ENCODE measurements around the gene ARHGAP5.

The ARHGAP5 gene

DNA sequence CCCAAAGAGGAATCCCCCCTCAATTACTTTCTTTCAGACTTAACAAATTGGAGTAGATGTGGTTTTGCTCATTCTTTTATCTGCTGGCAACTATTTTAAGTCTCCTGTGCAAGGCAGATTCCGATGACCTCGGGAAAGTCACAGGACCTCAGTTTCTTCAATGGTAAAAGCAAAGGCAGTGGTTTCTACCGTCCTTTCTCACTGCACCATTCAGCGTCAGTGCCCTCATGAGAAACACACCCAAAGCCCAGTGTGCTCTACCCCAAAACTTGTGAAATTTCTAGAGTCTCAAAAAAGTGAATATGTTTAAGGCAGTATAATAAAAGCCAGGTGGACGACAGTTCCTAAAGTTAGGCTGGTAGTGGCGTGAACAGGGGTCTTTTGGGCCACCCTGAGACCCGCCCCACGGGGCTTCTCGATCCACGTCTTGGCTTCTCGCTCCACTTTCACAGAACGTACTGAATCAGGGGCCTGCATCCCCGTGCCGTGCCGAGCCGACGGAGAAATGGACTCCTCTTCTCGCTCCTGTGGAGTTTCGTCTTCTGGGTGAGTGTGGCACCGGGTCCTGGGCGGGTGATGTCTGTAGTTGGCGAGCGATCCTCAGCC lies 1.3 kb upstream of the ARHGAP5 start:
- no peak for DNase-seq

DNA sequence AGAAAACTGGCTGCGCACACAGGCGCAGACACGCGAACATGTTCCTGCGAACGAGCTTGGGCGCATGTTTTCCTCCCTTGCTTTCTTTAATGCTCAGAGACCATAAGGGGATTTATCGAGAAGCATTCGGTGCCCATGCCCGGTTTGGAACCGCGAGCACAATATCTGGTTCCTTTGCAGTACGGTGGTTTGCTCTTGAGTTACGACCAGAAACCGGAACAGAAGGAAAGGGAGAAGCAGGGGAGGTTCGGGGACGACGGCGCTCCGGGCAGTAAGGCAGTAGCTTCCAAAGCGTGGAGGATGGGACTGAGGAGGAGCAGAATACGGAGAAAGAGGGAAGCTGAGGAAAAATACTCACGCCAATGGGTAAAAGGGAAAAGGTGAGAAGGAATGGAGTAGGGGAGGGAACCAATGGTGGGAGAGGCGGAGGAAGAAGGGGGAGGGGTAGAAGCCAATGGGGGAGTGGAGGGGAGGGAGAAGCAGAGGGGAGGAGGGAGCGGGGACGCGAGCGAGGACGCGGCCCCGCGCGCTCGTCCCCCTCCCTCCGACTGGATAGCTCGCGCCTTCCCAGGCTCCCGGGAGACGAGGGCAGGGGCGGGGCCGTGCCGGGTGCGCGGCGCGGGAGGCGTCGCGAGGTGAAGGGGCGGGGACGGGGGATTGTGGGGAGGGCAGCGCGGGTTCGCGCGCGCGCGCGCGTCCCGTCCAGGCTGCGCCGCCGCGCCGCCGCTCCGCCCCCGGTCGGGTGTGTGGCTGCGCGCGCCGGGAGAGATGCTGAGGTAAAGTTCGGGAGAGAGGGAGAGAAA lies 625 bp upstream of the ARHGAP5 start:
- peak; percentile 88 for DNase-seq

DNA sequence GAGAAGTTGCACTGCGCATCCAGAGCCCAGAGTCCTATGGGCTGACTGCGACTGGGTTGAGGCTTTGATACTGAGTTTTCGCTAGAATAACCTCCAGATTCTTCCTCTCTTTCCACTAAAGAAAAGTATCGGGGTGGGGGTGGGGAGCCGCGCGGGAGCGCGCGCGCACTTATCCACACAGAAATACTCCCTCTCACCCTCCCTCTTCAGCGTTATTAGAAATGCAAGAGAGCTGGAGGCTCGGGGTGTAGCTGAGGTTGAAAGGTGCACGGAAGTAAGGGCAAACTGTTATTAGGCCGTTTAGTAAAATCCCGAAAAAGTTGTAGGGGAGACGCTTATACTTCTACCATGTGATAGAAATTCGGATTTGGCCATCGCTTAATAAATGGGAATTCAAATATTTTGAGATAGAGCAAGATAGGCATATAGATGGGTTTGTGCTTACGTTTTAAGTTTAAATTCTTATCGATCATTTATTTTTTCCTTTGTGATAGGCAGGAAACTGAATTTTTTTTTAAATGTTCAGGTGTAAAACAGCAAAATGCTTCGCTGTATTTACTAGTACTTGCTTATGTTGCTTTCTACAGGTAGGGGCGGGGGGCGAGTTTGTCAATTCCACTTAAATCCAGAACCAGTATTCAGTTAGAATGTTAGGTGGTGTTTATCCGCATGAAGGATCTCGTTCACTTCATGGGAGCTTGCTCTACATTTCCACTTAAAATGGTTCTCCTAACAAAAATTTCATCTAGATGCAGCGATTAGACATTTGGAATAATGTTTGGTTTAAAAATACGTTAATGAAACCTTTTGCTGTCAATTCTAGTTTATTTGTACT lies 1.1 kb downstream of the ARHGAP5 start:
- DNase-seq: peak; percentile 55

GRCh38 chr14:32078858-32079216 lies 1.7 kb downstream of the ARHGAP5 start:
- peak; percentile 17 for DNase-seq

GRCh38 chr14:32079264-32079663 lies 2.2 kb downstream of the ARHGAP5 start:
- DNase-seq: no peak

- no peak for DNase-seq
Observed at GRCh38 chr14:32080001-32080510, 3.0 kb downstream of the ARHGAP5 start.

DNA sequence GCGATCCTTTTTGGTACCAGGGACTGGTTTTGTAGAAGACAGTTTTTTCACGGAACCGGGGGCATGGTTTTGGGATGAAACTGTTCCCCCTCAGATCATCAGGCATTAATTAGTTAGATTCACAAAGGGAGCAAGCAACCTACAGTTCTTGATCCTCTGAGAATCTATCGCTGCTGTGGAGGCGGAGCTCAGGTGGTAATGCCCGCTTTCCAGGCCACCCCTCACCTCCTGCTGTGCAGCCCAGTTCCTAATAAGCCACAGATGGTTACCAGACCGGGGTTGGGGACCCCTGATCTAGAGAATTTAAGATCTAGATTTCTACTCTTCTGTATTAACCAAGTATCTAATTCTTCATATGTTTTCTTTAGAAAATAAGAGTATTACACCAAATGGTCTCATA lies 4.8 kb downstream of the ARHGAP5 start:
- DNase-seq: no peak

DNA sequence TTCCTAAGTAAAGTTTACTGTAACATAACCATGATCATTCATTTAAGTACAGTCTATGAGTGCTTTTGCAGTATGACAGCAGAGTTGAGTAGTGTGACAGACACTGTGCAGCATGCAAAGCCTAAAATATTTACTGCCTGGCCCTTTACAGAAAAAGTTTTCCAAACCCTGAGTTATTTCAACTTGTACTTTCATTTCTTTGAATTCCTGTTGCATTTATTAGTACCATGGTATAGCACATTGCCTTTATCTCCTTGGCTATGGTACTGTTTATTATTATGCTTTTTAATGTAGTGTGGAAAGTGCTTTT lies 6.2 kb downstream of the ARHGAP5 start:
- DNase-seq: no peak

GRCh38 chr14:32083789-32084188 lies 6.7 kb downstream of the ARHGAP5 start:
- no peak for DNase-seq

GRCh38 chr14:32085182-32085844 lies 8.2 kb downstream of the ARHGAP5 start:
- DNase-seq: no peak

DNA sequence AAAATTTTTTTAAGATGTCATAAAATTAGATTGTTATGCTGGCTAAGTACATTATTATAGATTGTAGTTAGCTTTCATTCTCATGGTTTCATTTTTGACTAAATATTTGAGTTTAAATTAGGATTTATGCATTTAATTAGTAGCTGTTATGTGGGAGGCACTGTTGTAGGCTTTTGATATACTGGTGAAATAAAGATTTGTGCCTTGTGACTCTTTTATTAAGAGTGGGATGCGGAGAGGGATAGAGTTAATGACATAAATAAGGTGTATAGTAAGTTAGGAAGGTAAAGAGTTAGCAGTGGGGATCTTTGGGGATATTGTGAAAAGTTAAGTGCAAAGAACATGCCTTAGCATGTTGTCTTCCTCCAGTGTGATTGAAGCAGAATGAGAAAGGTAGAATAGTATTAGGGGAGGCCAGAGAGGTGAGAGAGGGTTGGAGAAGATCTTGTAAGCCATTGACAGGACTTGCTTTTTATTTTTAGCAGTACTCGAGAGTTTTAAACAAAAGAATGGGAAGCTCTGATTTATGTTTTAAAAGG lies 8.8 kb downstream of the ARHGAP5 start:
- no peak for DNase-seq

DNA sequence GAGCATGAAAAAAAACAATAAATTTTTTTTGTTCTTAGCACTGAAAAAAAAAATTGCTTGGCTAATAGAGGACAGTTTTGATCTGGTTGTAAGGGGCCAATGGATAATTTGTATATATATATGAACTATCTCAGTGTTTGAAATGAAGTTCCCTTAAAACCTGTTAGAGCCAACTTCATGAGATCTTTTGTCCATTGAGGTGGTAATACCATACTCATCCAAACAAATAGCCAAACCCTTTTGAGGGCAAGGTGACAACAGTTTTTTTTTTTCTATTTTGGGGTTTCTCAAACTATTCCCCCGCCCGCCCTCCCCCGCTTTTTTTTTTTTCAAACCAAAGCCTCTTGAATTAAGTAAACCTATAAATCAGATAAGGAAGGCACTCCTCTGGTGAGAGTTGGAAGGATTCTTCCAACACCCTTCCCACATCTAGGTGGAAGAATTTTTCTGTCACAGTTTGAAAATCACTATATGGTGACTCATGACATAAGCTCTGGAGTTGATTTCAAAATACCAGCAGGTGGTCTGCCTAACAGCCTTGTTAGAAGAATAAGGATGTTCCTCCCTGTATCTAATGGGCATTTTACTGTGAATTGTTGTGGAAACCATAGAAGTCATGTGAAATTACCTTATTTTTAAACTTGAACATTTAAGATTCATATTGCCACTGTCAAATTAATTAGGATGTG lies 10.2 kb downstream of the ARHGAP5 start:
- no peak for DNase-seq

DNA sequence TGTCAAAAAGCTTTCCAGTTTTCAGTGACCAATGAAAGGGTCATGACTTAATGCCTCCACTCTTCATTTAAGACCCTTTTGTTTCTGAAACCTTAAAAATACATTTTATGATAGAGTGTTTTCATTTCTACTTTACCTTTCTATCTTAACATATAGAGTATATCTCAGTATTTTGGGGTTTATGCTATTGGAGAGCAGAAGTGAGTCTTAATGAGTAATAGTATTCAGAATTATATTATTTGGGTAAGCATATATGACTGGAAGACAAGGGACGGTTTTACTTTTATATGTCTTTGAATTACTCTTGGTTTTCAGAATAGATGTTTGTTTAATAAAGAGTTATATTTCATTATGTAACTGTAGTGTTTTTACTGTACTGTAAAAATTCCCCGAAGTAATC lies 10.8 kb downstream of the ARHGAP5 start:
- no peak for DNase-seq

DNA sequence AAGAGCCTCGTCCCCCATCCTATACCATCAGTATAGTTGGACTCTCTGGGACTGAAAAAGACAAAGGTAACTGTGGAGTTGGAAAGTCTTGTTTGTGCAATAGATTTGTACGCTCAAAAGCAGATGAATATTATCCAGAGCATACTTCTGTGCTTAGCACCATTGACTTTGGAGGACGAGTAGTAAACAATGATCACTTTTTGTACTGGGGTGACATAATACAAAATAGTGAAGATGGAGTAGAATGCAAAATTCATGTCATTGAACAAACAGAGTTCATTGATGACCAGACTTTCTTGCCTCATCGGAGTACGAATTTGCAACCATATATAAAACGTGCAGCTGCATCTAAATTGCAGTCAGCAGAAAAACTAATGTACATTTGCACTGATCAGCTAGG lies 13.6 kb downstream of the ARHGAP5 start:
- DNase-seq: no peak

GRCh38 chr14:32099473-32099872 lies 22.4 kb downstream of the ARHGAP5 start:
- DNase-seq: no peak

- no peak for DNase-seq
Observed at GRCh38 chr14:32100175-32100574, 23.1 kb downstream of the ARHGAP5 start.

DNA sequence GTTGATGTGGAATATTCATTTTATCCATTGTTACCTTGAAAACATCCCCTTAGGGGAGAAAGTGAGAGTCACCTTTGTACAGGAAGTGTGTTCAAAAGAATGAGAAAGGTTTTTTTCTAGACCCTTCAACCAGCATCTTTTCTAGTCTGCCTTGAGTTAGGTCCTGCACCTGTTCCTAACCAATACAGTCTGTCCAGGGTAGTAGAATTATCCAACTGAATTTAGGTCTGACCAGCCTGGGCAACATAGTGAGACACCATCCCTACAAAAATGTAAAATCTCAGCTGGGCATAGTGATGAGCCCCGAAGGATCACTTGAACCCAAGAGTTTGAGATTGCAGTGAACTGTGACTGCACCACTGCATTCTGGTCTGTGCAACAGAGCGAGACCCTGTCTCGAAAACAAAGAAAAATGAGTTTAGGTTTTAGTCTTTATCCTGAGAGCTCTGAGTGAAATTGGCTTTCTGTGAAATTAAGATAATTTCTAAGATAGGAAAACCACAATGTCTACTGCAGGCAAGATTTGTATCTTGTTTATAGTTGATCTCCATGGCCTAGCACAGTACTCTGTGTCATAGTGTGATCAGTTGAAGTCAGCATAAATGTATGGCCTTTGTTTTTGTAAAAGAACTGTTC lies 25.2 kb downstream of the ARHGAP5 start:
- DNase-seq: peak; percentile 7

DNA sequence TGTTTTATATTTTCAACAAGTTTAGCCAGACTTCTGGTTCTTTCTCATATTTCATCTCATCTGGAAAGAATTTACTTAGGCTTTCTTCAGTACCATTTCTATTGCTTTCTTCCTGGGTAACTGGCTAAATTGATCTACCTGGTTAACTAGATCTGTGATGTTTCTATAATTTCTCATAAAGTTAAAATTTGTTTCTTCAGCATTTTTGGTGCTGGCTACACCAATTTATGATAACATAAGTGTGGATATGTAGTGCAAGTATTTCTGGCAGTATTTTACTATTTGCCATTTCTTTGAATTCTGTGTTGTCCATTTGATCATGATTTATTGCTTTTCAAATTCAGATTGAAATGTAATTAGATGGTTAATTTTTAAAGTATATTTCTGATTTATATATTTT lies 25.9 kb downstream of the ARHGAP5 start:
- DNase-seq: no peak

DNA sequence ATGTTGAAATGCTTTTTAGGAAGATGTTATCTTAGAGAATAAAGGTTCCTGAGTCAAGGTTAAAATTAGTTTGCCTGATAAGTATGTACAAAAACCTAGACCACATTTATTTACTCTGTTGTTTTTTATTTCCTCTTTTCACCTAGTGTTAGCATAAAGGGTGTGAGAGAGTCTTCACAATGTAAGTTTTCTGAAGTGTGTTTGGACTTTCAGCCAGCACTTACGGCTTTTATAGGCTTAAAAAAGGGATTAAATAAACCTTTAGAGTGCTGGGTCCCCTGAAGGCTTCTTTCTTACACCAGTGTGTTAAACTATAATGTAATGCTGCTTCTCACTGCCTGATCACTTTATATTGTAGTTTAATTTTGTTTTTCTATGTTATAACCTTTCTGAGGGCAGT lies 27.2 kb downstream of the ARHGAP5 start:
- no peak for DNase-seq

DNA sequence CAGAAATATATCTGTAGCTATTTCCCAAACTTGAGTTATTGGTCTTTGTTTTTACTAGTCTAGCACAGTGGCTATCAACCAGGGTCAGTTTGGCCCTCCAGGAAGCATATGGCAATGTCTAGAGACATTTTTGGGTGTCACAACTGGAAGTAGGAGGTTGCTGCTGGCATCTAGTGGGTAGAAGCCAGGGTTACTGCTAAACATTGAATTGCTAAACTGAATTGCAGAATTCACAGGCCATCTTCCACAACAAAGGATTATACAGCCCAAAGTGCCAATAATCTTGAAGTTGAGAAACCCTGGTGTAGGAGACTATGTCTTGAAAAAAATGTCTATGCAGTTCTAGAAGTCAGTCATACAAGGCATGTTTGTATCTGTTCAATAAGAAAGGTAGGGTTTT lies 27.7 kb downstream of the ARHGAP5 start:
- DNase-seq: no peak

DNA sequence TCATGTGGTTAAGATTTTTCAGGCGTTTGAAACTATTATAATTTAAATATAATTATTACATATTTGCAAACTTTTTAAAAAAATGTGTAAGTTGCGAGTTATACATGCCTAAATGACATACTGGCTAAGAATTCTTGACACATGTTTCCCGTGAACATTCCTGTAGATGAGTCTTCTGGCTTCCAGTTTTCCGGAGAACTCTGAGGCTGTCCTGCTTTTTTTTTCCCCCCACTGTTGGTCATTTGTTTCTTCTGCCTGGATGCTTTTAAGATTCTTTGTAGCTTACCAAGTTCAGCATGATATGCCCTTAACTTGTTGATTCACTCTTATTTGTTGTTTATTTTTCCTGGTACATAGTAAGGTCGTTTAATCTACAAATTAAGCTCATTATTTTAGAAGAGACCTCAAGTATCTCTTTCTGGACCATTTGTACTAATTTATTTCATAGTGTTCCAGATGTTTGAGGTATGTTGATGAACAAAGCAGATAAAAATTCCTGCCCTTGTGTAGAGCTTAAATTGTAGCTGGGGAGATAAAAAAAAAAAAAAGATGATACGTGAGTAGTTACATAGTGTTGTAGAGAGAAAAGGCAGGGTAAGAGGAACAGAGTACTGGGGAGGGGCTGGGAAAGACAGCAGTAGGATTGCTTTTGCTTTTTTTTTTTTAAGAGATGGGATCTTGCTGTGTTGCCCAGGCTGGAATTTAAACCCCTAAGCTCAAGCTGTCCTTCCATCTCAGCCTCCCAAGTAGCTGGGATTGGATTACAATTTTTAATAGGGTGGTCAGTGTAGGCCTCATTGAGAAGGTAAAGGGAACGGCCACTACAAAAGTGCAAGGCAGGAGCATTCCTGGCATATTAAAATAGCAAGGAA lies 32.8 kb downstream of the ARHGAP5 start:
- no peak for DNase-seq

Data from CD4-positive, alpha-beta T cell treated with Interleukin-17A for 4 hours (primary cell).